K562 (cell line): ENCODE data around the gene BMS1. TPM values are rescaled to one million over a fixed set of nuclear protein-coding genes. Genes with fewer than 3 reads are reported as not detected.

Experiments
- ATAC-seq: fragments of 200-7000 bp; cut with Tn5 transposase; 3 replicates; pipeline ENCODE4 v1.9.1; 2020; ENCODE audit warnings: moderate library complexity
- BruUV-seq: library from RNA; stranded (reverse); fragments of 400-500 nt; replicated peaks from 2 replicates; lab custom pipeline; 2021; lab: Mats Ljungman, UMichigan
- CTCF ChIA-PET: fragments of 300-600 bp; formaldehyde crosslinking; extraction: SDS; loops from one replicate; lab custom pipeline; 2021; ENCODE audit warnings: low intra/inter-chr PET ratio; lab: Yijun Ruan, JAX
- POLR2A ChIA-PET: fragments of 300-600, 350-650 bp; sonication (Branson Sonifier 250); formaldehyde crosslinking; extraction: SDS; loops from one replicate; lab custom pipeline; 2021; ENCODE audit warnings: antibody characterized with exemption, inconsistent platforms; lab: Yijun Ruan, JAX
- DNase-seq, 4 experiments: peaks; one replicate each; pipeline versions ENCODE4 v3.0.0 to v3.0.0-alpha.2; 2011 to 2018; ENCODE audit warnings: low spot score in 3 of 4, mixed read lengths in 3 of 4; ENCODE audit errors: extremely low read depth in 1 of 4
- FAIRE-seq: peaks from 2 replicates; lab custom pipeline; 2011; peaks lifted over from hg19 to GRCh38; lab: Jason Lieb, UNC
- H2AFZ ChIP-seq: 2 replicates; pipeline ENCODE4 v1.6.0; 2011; ENCODE audit warnings: low read depth, low read length, control low read depth, inconsistent platforms
- H3K27ac ChIP-seq: fragments of 200-600 bp; 3 replicates; pipeline ENCODE4 v1.8.0; 2011; ENCODE audit warnings: low read depth, mild to moderate bottlenecking, control low read depth, inconsistent platforms, low read length, moderate library complexity, mixed read lengths; ENCODE audit errors: extremely low read depth
- H3K27me3 ChIP-seq, 2 experiments: fragments of 300-600 bp in 1 of 2; 2 replicates in 1 of 2; 3 replicates in 1 of 2; pipeline versions ENCODE4 v1.6.0 to v1.8.0; 2011; ENCODE audit warnings: inconsistent platforms in 2 of 2, low read length in 2 of 2, mild to moderate bottlenecking in 1 of 2, mixed read lengths in 1 of 2, moderate library complexity in 1 of 2; ENCODE audit not compliant: control insufficient read depth in 2 of 2, insufficient read depth in 2 of 2
- H3K36me3 ChIP-seq: fragments of 300-600 bp; 3 replicates; pipeline ENCODE4 v1.8.0; 2011; ENCODE audit warnings: mild to moderate bottlenecking, low read length, inconsistent platforms; ENCODE audit not compliant: control insufficient read depth, insufficient read depth
- H3K4me1 ChIP-seq, 2 experiments: fragments of 200-600 bp in 1 of 2; replicated peaks in 1 of 2; 2 replicates in 1 of 2; 3 replicates in 1 of 2; pipeline versions ENCODE4 v1.5.1 to v1.8.0; 2011; ENCODE audit warnings: inconsistent platforms in 2 of 2, low read length in 2 of 2, mild to moderate bottlenecking in 1 of 2, mixed read lengths in 1 of 2, moderate library complexity in 1 of 2; ENCODE audit not compliant: control insufficient read depth in 2 of 2, insufficient read depth in 2 of 2
- H3K4me2 ChIP-seq: 2 replicates; pipeline ENCODE4 v1.6.1; 2011; ENCODE audit warnings: low read length, control low read depth, inconsistent platforms, mixed read lengths; ENCODE audit not compliant: insufficient read depth
- H3K4me3 ChIP-seq: fragments of 200-600 bp; sonication (generic), shearing (Covaris generic); 2 replicates; pipeline ENCODE4 v1.5.1; 2016; ENCODE audit warnings: control low read depth, inconsistent platforms
- H3K79me2 ChIP-seq: fragments of 200-600 bp; 3 replicates; pipeline ENCODE4 v1.8.0; 2011; ENCODE audit warnings: low read length, inconsistent platforms; ENCODE audit not compliant: control insufficient read depth, insufficient read depth
- H3K9ac ChIP-seq, 2 experiments: 2 replicates each; pipeline versions ENCODE4 v1.6.0 to v1.6.1; 2011; ENCODE audit warnings: low read depth in 2 of 2, low read length in 2 of 2, control low read depth in 1 of 2, inconsistent platforms in 1 of 2, mild to moderate bottlenecking in 1 of 2, mixed read lengths in 1 of 2; ENCODE audit not compliant: insufficient read depth in 1 of 2
- H3K9me1 ChIP-seq: one replicate; pipeline ENCODE4 v1.6.0; 2011; ENCODE audit warnings: inconsistent platforms, mild to moderate bottlenecking, low read length, moderate library complexity; ENCODE audit not compliant: control insufficient read depth, insufficient read depth
- H3K9me3 ChIP-seq: replicated peaks from 2 replicates; pipeline ENCODE4 v1.5.1; 2011; ENCODE audit warnings: low read depth, low read length, inconsistent platforms; ENCODE audit not compliant: control insufficient read depth, insufficient read depth
- H4K20me1 ChIP-seq: replicated peaks from 2 replicates; pipeline ENCODE4 v1.6.1; 2011; ENCODE audit warnings: low read length, inconsistent platforms, mixed read lengths; ENCODE audit not compliant: control insufficient read depth, insufficient read depth
- ATF7 ChIP-seq: fragments of 450-650 bp; IDR thresholded peaks from 2 replicates; pipeline ENCODE4 v1.7.1; 2014; ENCODE audit warnings: mild to moderate bottlenecking, moderate library complexity
- CEBPG ChIP-seq, 3 experiments: fragments of 200-800 bp in 1 of 3; sonication (Bioruptor generic) in 1 of 3; sonication (generic) in 1 of 3; formaldehyde crosslinking in 1 of 3; IDR thresholded peaks in 2 of 3; conservative IDR thresholded peaks in 1 of 3; 2 replicates each; pipeline versions ENCODE4 v1.6.1 to v1.8.0; 2016 to 2022; ENCODE audit warnings: missing compliant biosample characterization in 2 of 3, missing genetic modification characterization in 2 of 3, mild to moderate bottlenecking in 1 of 3, missing genetic modification reagents in 1 of 3
- CTBP1 ChIP-seq: fragments of 450-650 bp; IDR thresholded peaks from 2 replicates; pipeline ENCODE4 v1.6.1; 2016; ENCODE audit warnings: borderline replicate concordance
- EGR1 ChIP-seq: fragments of 450-650 bp; conservative IDR thresholded peaks from 2 replicates; pipeline ENCODE4 v1.6.1; 2017; ENCODE audit warnings: mild to moderate bottlenecking
- ETS1 ChIP-seq: conservative IDR thresholded peaks from 2 replicates; pipeline ENCODE4 v1.6.1; 2011; ENCODE audit warnings: low read depth, mild to moderate bottlenecking, low read length; ENCODE audit not compliant: control insufficient read depth
- FOXK2 ChIP-seq, 2 experiments: fragments of 450-650 bp; IDR thresholded peaks in 1 of 2; conservative IDR thresholded peaks in 1 of 2; 2 replicates each; pipeline ENCODE4 v1.6.1; 2016; ENCODE audit warnings: low read depth in 2 of 2, mild to moderate bottlenecking in 1 of 2
- GATA2 ChIP-seq: sonication (generic); formaldehyde crosslinking; IDR thresholded peaks from 2 replicates; pipeline ENCODE4 v1.4.0; 2020; ENCODE audit warnings: mild to moderate bottlenecking, missing genetic modification reagents
- IRF9 ChIP-seq: fragments of 450-650 bp; IDR thresholded peaks from 2 replicates; pipeline ENCODE4 v1.6.1; 2016; ENCODE audit warnings: missing biosample characterization, missing genetic modification characterization
- KHSRP ChIP-seq: fragments of 450-650 bp; IDR thresholded peaks from 2 replicates; pipeline ENCODE4 v1.6.1; 2017
- NR1H2 ChIP-seq: sonication (generic); formaldehyde crosslinking; IDR thresholded peaks from 2 replicates; pipeline ENCODE4 v1.4.0; 2020; ENCODE audit warnings: mild to moderate bottlenecking, missing genetic modification reagents
- RAD51 ChIP-seq: fragments of 450-650 bp; IDR thresholded peaks from 2 replicates; pipeline ENCODE4 v1.7.1; 2016; ENCODE audit warnings: low read depth, mild to moderate bottlenecking, borderline replicate concordance
- RB1 ChIP-seq: fragments of 450-650 bp; IDR thresholded peaks from 2 replicates; pipeline ENCODE4 v1.6.1; 2017; ENCODE audit warnings: low read depth, mild to moderate bottlenecking
- TCF7 ChIP-seq: sonication (generic); IDR thresholded peaks from 2 replicates; pipeline ENCODE4 v1.6.1; 2016; ENCODE audit warnings: antibody characterized with exemption, borderline replicate concordance
- YBX1 ChIP-seq: fragments of 450-650 bp; IDR thresholded peaks from 2 replicates; pipeline ENCODE4 v1.7.1; 2016; ENCODE audit warnings: mild to moderate bottlenecking
- ZBTB17 ChIP-seq: fragments of 450-650 bp; formaldehyde crosslinking; IDR thresholded peaks from 2 replicates; pipeline ENCODE4 v1.4.0; 2020; ENCODE audit warnings: mild to moderate bottlenecking
- ZKSCAN3 ChIP-seq: fragments of 250-450 bp; sonication (Bioruptor Pico); IDR thresholded peaks from 2 replicates; pipeline ENCODE4 v1.4.0; 2020
- ZNF717 ChIP-seq: fragments of 250-450 bp; sonication (Bioruptor Pico); IDR thresholded peaks from 2 replicates; pipeline ENCODE4 v1.5.0; 2021
- ZNF830 ChIP-seq: fragments of 250-450 bp; sonication (Bioruptor Pico); IDR thresholded peaks from 2 replicates; pipeline ENCODE4 v1.5.0; 2021; ENCODE audit warnings: mild to moderate bottlenecking
- WGBS: fragments of 100-300 bp; shearing (Covaris generic); methylation state at CpG from one replicate; pipeline ENCODE4 v1.1.6; 2016; ENCODE audit warnings: low coverage, mixed read lengths; ENCODE audit not compliant: insufficient coverage; ENCODE audit errors: missing lambda C conversion rate; 5-methylcytosine and 5-hydroxymethylcytosine counted together
- in situ Hi-C: fragments of 300-500 bp; cut with MboI; formaldehyde crosslinking; loops from 4 replicates; pipeline ENCODE4 v1.15.0; 2018; ENCODE audit warnings: inconsistent platforms, mixed read lengths
- intact Hi-C: fragments of 100-400 bp; cut with micrococcal nuclease; formaldehyde crosslinking; loops from 2 replicates; pipeline ENCODE4 v1.14.2; 2022
- polyA plus RNA-seq, 8 experiments: library from polyadenylated mRNA; depleted of rRNA in 4 of 8; stranded (reverse) in 5 of 8; unstranded in 3 of 8; fragments of >200 nt; fragmentation: Nextera tagmentation in 2 of 8; fragmentation: Illumina TruSeq in 1 of 8; extraction: Ambion mirVana in 2 of 8; extraction: Trizol in 1 of 8; gene quantifications; 2 replicates each; pipeline versions ENCODE4 v1.2.1 to v1.2.3, GENCODE V29; 2011 to 2014; ENCODE audit warnings: inconsistent platforms in 1 of 8, missing spikeins in 1 of 8
- total RNA-seq, 7 experiments: library from RNA; depleted of rRNA in 6 of 7; stranded (reverse); fragments of >200 nt in 6 of 7; fragmentation: Illumina TruSeq in 2 of 7; extraction: Trizol in 2 of 7; gene quantifications; 2 replicates each; pipeline versions ENCODE4 v1.2.1 to v1.2.3, GENCODE V29; 2011 to 2021; ENCODE audit warnings: low replicate concordance in 1 of 7
- TF ChIP-seq, protein P1 (sequence below): fragments of 250-450 bp; sonication (Bioruptor Pico); IDR thresholded peaks from 2 replicates; pipeline ENCODE4 v1.8.0; 2021; ENCODE audit warnings: mild to moderate bottlenecking, moderate library complexity

BMS1 gene
- total and polyA plus RNA-seq, 9 of the 15 experiments (the other 6 are each of a cell fraction or from before 2014, with no cell fraction given), result 11.1 to 46.9 (median 32.7) TPM

GRCh38 chr10:42768581-42769152 lies 13.9 kb upstream of the BMS1 start (continued):
- 0 out of 2 replicates have a peak, but pooled peaks have one; percentile 34 for TF ChIP-seq KHSRP
- TF ChIP-seq, protein P1, sequence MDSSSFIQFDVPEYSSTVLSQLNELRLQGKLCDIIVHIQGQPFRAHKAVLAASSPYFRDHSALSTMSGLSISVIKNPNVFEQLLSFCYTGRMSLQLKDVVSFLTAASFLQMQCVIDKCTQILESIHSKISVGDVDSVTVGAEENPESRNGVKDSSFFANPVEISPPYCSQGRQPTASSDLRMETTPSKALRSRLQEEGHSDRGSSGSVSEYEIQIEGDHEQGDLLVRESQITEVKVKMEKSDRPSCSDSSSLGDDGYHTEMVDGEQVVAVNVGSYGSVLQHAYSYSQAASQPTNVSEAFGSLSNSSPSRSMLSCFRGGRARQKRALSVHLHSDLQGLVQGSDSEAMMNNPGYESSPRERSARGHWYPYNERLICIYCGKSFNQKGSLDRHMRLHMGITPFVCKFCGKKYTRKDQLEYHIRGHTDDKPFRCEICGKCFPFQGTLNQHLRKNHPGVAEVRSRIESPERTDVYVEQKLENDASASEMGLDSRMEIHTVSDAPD (CRISPR knock-in tag), result no peak
- TF ChIP-seq RAD51, result 0 out of 2 replicates have a peak, but pooled peaks have one; percentile 26
- no peak for TF ChIP-seq IRF9 (tag)
- no peak for TF ChIP-seq RB1
- TF ChIP-seq CTBP1, result peak; percentile 93
- peak; percentile 83 for TF ChIP-seq ZBTB17 (CRISPR knock-in tag)

GRCh38 chr10:42769173-42769572 lies 13.4 kb upstream of the BMS1 start:
- in situ Hi-C loops, result no loop called here
- Histone ChIP-seq H3K9ac (peak overlapping the region in 1 of 2 experiments; percentile 58; a peak in 1 of 4 replicates), H3K9me1 (no peaks in the 10 kb centered on the region), H3K9me3 (no peaks in the 10 kb centered on the region), H3K4me1 (peaks cover 8 to 24% of the 10 kb centered on the region in 2 experiments; a peak in 4 of 5 replicates), H4K20me1 (0 out of 2 replicates have a peak, but pooled peaks cover 3% of the 10 kb centered on the region), H3K4me3 (no peak overlapping the region), H3K27me3 (peaks cover 8 to 20% of the 10 kb centered on the region in 2 experiments; a peak in 3 of 5 replicates), H2AFZ (peak overlapping the region; percentile 14), H3K4me2 (peak overlapping the region; percentile 60; the same call in 1 of the 2 replicates), H3K79me2 (no peaks in the 10 kb centered on the region), H3K27ac (no peak overlapping the region), H3K36me3 (no peaks in the 10 kb centered on the region)
- DNase-seq (no peak), ATAC-seq (peak; percentile 60), FAIRE-seq (no peak)
- POLR2A ChIA-PET, result interaction anchor here (0.6 to 1.2 kb wide), 5 partner anchors 13 to 805 kb away, joined by 3 to 4 read pairs (median 3); partner anchors contain the start of gene BMS1
- WGBS, result 13% methylated on average over 10 of the region's 10 CpGs
- CTCF ChIA-PET, result no interaction called here
- intact Hi-C loops, result loop anchor here (10.0 kb wide), 1 partner anchor 124 kb away; no protein-coding TSS in a partner anchor
- no TSS peak for BruUV-seq
- no peak for TF ChIP-seq NR1H2 (CRISPR knock-in tag)
- TF ChIP-seq EGR1, result 0 out of 2 replicates have a peak, but pooled peaks have one; percentile 27
- no peak for TF ChIP-seq ATF7
- peak in 1 of 2 experiments; percentile 4; a peak in 1 of 4 replicates for TF ChIP-seq FOXK2 (conservative IDR thresholded peaks at IDR 0.05 in 1 of 2, IDR thresholded peaks at IDR 0.05 in 1 of 2; ENCODE audit: low read depth in 2 of 2)
- TF ChIP-seq GATA2, result 0 out of 2 replicates have a peak, but pooled peaks have one; percentile 4
- TF ChIP-seq ZNF830 (CRISPR knock-in tag), result no peak
- no peak for TF ChIP-seq ZNF717 (CRISPR knock-in tag)
- no peak for TF ChIP-seq ETS1
- no peak for TF ChIP-seq TCF7
- no peak for TF ChIP-seq ZKSCAN3 (CRISPR knock-in tag)
- no peak for TF ChIP-seq YBX1
- no peak for TF ChIP-seq CEBPG (CRISPR knock-in tag; IDR thresholded peaks at IDR 0.05)
- no peak for TF ChIP-seq CEBPG (tag; conservative IDR thresholded peaks at IDR 0.05 in 1 of 2, IDR thresholded peaks at IDR 0.05 in 1 of 2)
